ENCODE data around the gene CWC27.
A peak's percentile ranks its signal among the peaks of the same experiment; 100 is the strongest.

CWC27 gene

GRCh38 chr5:64923151-64923685 is 154.5 kb downstream of the CWC27 start:
- no peak overlapping the region for H3K4me2 ChIP-seq (ENCODE audit: insufficient read depth, low read length)
- ATAC-seq (ENCODE audit: insufficient read depth, low read depth), result peak; percentile 76
- H3K27ac ChIP-seq (ENCODE audit: low read length), result no peak overlapping the region
- H3K9ac ChIP-seq (ENCODE audit: low read depth, low read length), result no peak overlapping the region
- H3K27me3 ChIP-seq (ENCODE audit: insufficient read depth, low read length, poor library complexity), result no peaks in the 10 kb centered on the region
- no peaks in the 10 kb centered on the region for H3K79me2 ChIP-seq (ENCODE audit: insufficient read depth, low read length)
- no peak overlapping the region for H2AFZ ChIP-seq (ENCODE audit: low read depth, low read length)
- DNase-seq, result no peak
- H3K4me3 ChIP-seq (ENCODE audit: low read depth in 1 of 2, low read length in 2 of 2), result no peak overlapping the region
- TF ChIP-seq EZH2 (IDR thresholded peaks at IDR 0.05; ENCODE audit: borderline replicate concordance, low read depth, low read length, severe bottlenecking) (no peak), CTCF (IDR thresholded peaks at IDR 0.05; ENCODE audit: borderline replicate concordance, extremely low read depth, low read length, poor library complexity, severe bottlenecking) (no peak)
- H4K20me1 ChIP-seq (ENCODE audit: insufficient read depth, low read length), result no peaks in the 10 kb centered on the region
- peaks cover 16% of the 10 kb centered on the region for H3K9me3 ChIP-seq (ENCODE audit: insufficient read depth, low read length, severe bottlenecking)
- peaks cover 5% of the 10 kb centered on the region; the same call in 1 of the 2 replicates for H3K36me3 ChIP-seq (ENCODE audit: insufficient read depth, low read length)
- peaks cover 14% of the 10 kb centered on the region for H3K4me1 ChIP-seq (ENCODE audit: insufficient read depth, low read length)

GRCh38 chr5:64925123-64925522 is 156.4 kb downstream of the CWC27 start:
- Histone ChIP-seq H4K20me1 (ENCODE audit: insufficient read depth, low read length) (no peaks in the 10 kb centered on the region), H3K9ac (ENCODE audit: low read depth, low read length) (no peak overlapping the region), H2AFZ (ENCODE audit: low read depth, low read length) (no peak overlapping the region), H3K4me2 (ENCODE audit: insufficient read depth, low read length) (no peak overlapping the region), H3K4me3 (ENCODE audit: low read depth in 1 of 2, low read length in 2 of 2) (no peak overlapping the region), H3K9me3 (ENCODE audit: insufficient read depth, low read length, severe bottlenecking) (peaks cover 8% of the 10 kb centered on the region), H3K27ac (ENCODE audit: low read length) (no peak overlapping the region), H3K27me3 (ENCODE audit: insufficient read depth, low read length, poor library complexity) (no peaks in the 10 kb centered on the region), H3K4me1 (ENCODE audit: insufficient read depth, low read length) (peaks cover 17% of the 10 kb centered on the region), H3K36me3 (ENCODE audit: insufficient read depth, low read length) (no peaks in the 10 kb centered on the region; the same call in 1 of the 2 replicates), H3K79me2 (ENCODE audit: insufficient read depth, low read length) (no peaks in the 10 kb centered on the region)
- no peak for ATAC-seq (ENCODE audit: insufficient read depth, low read depth)
- TF ChIP-seq CTCF (IDR thresholded peaks at IDR 0.05; ENCODE audit: borderline replicate concordance, extremely low read depth, low read length, poor library complexity, severe bottlenecking) (no peak), EZH2 (IDR thresholded peaks at IDR 0.05; ENCODE audit: borderline replicate concordance, low read depth, low read length, severe bottlenecking) (no peak)
- no peak for DNase-seq

GRCh38 chr5:64929833-64930232 is 161.1 kb downstream of the CWC27 start:
- Histone ChIP-seq H3K4me1 (ENCODE audit: insufficient read depth, low read length) (peaks cover 17% of the 10 kb centered on the region), H3K4me3 (ENCODE audit: low read depth in 1 of 2, low read length in 2 of 2) (no peak overlapping the region), H3K9me3 (ENCODE audit: insufficient read depth, low read length, severe bottlenecking) (no peaks in the 10 kb centered on the region), H3K36me3 (ENCODE audit: insufficient read depth, low read length) (no peaks in the 10 kb centered on the region), H4K20me1 (ENCODE audit: insufficient read depth, low read length) (no peaks in the 10 kb centered on the region), H3K9ac (ENCODE audit: low read depth, low read length) (no peak overlapping the region), H2AFZ (ENCODE audit: low read depth, low read length) (no peak overlapping the region), H3K27me3 (ENCODE audit: insufficient read depth, low read length, poor library complexity) (no peaks in the 10 kb centered on the region), H3K4me2 (ENCODE audit: insufficient read depth, low read length) (no peak overlapping the region), H3K79me2 (ENCODE audit: insufficient read depth, low read length) (no peaks in the 10 kb centered on the region), H3K27ac (ENCODE audit: low read length) (no peak overlapping the region)
- ATAC-seq (ENCODE audit: insufficient read depth, low read depth), result no peak
- DNase-seq, result no peak
- no peak for TF ChIP-seq CTCF (IDR thresholded peaks at IDR 0.05; ENCODE audit: borderline replicate concordance, extremely low read depth, low read length, poor library complexity, severe bottlenecking)
- no peak for TF ChIP-seq EZH2 (IDR thresholded peaks at IDR 0.05; ENCODE audit: borderline replicate concordance, low read depth, low read length, severe bottlenecking)

Data from DND-41 (cell line).